IPS DF 19.7 (cell line): ENCODE results near the gene HMBS.
A peak's percentile ranks its signal among the peaks of the same experiment; 100 is the strongest.
"Not testable (repeated sequence)": the region's sequence is repeated elsewhere in the genome, so short reads cannot be mapped to it uniquely, and the experiment has no call there.

ENCODE experiments used
- DNase-seq: peaks from one replicate; pipeline ENCODE4 v3.0.0-alpha.2; 2013; ENCODE audit warnings: low read depth, low spot score

The HMBS gene

GRCh38 chr11:119084663-119085436 lies at the start of gene HMBS:
Gene HMBS (plus strand): TSS chr11:119084881. CDS start chr11:119085034, 153 bp downstream.
- peak; percentile 82 for DNase-seq

GRCh38 chr11:119038884-119039283 lies 45.8 kb upstream of the HMBS start:
- DNase-seq, result no peak

- not testable (repeated sequence) for DNase-seq
These were observed 45.2 kb upstream of the HMBS start for GRCh38 chr11:119039471-119039870.

DNA sequence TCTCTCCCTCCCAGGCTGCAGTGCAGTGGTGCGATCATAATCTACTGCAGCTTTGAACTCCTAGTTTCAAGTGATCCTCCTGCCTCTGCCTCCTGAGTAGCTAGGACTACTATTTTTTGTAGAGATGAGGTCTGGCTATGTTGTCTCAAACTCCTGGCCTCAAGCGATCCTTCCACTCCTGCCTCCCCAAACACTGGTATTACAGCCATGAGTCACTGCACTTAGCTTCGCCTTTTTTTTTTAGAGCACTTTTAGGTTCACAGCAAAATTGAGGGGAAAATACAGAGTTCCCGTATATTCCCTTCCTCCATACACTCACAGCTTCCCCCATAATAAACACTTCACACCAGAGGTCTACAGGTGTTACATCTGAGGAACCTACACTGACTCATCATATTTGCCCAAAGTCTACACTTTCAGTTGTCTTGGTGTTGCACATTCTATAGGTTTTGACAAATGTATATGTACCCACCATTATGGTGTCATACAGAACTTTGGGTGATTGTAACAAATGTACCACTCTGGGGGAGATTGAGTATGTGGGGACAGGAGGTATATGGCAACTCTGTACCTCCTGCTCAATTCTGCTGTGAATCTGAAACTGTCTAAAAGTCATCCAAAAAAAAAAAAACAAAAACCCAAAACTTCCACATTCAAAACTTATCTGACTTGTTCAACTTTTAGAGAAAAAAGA lies 42.7 kb upstream of the HMBS start:
- DNase-seq, result no peak

GRCh38 chr11:119042927-119043326 lies 41.8 kb upstream of the HMBS start:
- no peak for DNase-seq

GRCh38 chr11:119044708-119045107 lies 40.0 kb upstream of the HMBS start:
- no peak for DNase-seq

DNA sequence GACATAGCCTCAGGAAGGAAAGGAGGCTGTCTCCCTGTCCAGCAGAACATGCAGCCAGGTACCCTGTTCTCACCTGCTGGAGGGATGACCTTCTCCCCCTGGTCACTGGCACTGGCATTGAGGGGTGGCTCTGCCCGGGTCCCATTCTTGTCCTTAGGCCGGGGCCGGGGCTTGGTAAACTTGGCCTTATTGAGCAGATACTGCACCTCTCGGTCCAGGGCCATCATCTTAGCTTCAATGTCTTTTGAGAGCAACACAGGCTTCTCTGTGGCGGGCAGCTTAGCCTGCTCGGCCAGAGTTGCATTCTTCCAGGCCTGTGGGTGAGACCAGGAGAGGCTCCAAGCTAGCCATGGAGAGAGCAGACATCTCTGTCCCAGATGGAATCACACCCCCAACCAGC lies 38.2 kb upstream of the HMBS start:
- no peak for DNase-seq

GRCh38 chr11:119047205-119047604 lies 37.5 kb upstream of the HMBS start:
- DNase-seq, result no peak

DNA sequence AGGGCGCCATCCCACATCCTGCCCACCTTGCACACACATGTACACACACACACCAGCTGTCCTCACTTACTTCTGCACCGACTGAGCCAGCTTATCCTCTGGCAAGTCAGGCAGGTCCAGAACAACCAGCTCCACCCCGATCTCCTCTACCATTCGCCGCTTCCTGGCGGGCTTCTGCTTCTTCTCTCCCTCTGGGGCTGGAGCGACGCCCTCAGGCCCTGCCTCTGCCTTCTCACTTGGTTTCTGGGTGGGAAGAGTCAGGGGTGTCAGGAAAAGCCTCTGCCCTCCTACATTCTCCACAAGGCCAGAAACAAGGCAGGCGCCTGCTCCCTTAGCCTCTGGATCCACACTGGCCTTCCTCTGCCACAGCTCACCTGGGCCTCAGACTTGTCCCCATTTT lies 36.0 kb upstream of the HMBS start:
- no peak for DNase-seq

DNA sequence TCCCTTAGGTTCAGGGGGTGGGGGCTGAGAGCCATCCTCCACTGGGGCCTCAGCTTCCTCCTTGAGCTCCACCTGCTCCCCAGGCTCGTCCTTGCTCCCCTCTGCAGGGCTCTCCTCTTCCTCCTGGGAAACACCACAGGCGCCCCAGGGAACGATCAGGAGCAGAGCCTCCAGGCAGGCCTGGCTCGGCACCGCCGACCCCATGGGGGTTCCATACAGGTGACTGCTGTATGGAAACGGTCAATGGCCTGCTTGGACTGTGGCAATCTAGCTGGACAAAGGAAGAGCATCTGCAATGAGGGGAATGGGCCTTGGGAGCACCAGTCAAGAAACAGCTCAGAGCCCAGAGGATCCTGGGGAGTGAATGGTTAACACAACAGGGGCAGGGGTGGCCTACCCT lies 35.6 kb upstream of the HMBS start:
- DNase-seq, result no peak

DNA sequence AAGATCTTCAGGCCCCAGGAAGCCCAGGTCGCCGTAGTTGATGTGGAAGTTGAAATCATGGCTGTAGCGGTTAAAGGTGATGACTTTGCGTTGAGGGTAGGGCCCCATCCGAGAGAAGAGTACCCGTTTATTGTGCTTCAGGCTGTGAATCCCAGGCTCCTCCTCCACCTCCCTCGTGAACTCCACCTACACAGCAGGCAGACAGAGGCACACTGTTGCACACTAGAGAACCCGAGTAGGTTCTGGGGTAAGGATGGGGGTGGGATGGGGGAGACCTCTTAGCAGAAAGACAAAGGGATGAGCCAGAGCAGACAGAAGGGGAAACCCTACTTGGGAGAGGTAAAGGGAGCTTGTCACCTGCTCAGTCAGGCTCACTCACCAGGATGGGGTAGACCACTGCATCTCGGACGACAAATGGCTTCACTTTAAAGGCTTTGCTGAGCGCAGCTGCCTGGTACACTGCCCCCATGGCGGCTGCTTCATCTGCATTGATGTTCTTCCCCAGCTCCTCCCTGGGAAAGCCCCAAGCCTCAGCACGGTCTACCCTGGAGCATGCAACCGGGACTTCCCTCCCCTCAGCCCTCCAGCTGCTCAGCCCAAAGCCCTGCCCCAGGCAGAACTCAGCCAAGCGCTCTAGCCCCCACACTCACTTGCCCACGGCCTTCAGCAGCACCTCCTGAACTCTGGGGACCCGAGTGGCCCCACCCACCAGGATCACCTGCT lies 33.1 kb upstream of the HMBS start:
- DNase-seq, result no peak

DNA sequence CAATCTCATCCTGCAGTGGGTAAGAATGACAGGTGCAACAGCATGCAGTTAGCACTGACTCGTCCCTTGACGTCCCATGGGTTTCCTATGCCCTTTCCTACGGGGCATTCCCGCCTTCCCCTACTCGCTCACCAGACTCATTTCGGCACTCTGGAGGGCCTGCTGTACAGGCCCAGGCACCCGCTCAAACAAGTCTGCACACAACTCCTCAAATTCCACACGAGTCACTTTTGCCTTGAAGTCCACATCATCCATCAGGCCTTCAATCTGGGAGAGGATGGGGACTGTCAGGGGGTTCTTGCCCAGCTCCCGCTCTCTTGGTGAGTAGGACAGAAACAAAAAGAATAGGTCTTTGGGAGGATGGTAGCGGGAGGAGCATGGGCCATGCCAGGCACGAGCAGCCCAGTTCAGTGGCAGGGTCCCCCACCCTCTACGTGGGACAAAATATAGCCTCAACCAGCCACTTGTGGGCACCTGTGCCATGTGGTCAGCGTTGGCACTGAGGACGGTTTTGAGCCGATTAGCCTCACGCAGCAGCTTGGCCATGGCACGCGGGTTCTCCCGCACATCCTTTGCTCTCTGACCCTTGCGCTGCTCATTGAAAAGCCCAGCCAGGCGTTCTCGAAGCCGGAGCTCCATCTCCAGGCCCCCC lies 32.4 kb upstream of the HMBS start:
- no peak for DNase-seq

DNA sequence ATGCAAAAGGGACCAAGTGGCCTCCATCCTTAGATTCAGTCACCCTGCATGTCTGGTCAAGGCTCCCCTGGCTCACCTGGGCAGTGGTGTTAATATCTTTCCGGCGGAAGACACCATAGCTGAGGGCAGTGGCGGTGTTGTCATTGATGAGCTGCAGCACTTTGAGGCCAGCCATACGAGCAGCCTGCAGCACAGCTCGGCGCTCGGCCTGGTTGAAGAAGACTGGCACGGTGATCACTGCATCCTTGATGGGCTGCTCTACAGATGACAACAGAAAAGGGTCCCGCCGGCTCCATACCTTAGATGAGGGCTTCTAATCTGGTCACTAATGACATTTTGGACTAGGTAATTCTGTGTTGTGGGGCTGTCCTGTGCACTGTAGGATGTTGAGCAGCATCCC lies 30.3 kb upstream of the HMBS start:
- no peak for DNase-seq

- DNase-seq, result no peak
These were observed 28.8 kb upstream of the HMBS start for GRCh38 chr11:119055901-119056300.

DNA sequence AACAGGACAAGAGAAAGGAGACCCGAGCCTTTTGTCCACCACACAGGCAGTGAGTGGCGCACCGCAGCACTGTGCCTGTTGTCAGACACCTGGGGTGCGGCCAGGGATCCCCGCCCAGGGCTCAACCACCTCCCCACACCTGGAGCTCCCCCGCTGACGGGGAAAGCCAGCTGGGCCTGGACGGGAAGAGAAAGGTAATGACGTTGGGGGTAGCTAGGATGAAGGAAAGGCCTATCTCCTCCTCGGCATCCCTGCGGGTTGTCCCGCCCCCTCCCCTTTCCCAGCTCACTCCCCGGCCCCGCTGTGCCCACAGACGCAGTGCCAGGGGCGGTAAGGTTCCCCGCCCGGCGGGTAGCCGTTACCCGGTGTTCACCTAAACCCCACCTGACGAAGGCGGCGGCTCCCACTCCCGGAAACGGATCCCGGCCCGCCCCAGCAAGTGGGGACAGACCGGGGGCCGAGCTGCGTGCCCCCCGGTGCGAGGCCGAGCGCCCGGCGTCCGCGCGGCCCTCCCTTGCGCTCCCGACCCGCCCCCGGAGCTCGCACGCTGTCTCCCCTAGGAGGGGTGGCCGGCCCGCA lies 28.2 kb upstream of the HMBS start:
- DNase-seq, result no peak

DNA sequence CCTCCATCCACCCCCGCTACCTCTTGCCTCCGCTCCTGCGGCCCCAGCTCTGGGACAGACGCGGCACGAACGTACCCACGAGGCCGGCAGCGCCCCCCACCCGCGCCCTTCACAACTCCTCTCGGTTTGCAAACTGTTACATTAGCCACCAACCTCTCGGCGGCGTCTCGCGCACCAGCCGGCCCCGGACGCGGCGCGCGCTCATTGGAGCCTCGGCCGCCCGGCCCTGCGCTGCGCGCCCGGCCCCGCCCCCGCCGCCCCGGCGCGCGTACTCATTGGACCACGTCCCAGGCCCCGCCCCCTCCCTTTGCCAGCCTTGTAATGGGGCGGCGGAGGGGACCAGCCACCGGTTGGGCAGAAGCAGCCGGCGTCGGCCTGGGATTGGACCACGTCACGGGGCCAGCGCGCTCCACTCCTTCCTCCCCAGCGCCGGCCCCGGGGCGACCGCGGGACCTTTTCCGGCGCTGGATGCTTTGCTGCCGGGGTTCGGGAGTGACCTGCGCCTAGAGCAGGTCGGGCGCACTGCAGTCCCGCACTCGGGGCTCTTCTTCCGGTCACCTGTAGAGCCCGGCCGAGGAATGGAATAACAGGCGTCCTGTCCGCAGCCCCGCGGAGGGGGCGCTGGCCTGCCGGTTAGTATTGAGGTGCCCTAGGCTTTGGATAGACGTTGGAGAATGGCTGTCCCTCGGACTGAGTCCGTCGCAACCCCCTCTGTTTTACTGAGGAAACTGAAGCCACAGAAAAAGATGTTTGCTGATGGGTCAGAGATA lies 27.5 kb upstream of the HMBS start, which contains the start of gene HYOU1:
TSS of gene HYOU1 (minus strand) at position 206 of the 770 bp plus-strand sequence. CDS start 1,045 bp downstream, outside the sequence.
- peak; percentile 87 for DNase-seq

DNA sequence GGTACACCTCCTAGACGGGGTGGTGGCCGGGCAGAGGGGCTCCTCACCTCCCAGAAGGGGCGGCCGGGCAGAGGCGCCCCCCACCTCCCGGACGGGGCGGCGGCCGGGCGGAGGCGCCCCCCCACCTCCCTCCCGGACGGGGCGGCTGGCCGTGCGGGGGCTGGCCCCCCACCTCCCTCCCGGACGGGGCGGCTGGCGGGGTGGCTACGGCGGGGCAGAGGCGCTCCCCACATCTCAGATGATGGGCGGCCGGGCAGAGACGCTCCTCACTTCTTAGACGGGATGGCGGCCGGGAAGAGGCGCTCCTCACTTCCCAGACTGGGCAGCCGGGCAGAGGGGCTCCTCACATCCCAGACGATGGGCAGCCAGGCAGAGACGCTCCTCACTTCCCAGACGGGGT lies 25.6 kb upstream of the HMBS start:
- DNase-seq, result not testable (repeated sequence)

GRCh38 chr11:119061256-119061655 lies 23.4 kb upstream of the HMBS start:
- DNase-seq, result no peak

DNA sequence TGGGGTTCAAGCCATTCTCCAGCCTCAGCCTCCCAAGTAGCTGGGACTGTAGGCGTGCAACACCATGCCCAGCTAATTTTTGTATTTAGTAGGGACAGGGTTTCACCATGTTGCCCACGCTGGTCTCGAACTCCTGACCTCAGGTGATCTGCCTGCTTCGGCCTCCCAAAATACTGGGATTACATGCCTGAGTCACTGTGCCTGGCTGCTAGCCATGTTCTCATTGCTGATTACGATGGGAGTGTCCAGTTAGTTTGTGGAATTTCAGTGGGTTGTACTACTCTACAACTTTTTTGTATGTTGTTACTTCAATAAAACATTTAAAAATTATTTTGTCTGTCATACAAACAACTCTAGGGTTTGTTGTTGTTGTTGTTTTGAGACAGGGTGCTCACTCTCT lies 21.9 kb upstream of the HMBS start:
- no peak for DNase-seq

- DNase-seq, result no peak
These were observed 19.3 kb upstream of the HMBS start for GRCh38 chr11:119065369-119065768.
